SK-N-SH (cell line): ENCODE data around the gene MGST2. TPM values are rescaled to one million over a fixed set of nuclear protein-coding genes. Genes with fewer than 3 reads are reported as not detected.

Source experiments
- CTCF ChIA-PET: fragments of 300-600, 350-600 bp; formaldehyde crosslinking; extraction: SDS; loops from one replicate; lab custom pipeline; 2021; lab: Yijun Ruan, JAX
- POLR2A ChIA-PET: fragments of 350-600 bp; sonication (Branson Sonifier 250); formaldehyde crosslinking; extraction: SDS; loops from one replicate; lab custom pipeline; 2020; ENCODE audit warnings: antibody characterized with exemption, inconsistent platforms; lab: Yijun Ruan, JAX
- DNase-seq: peaks from one replicate; pipeline ENCODE4 v3.0.0; 2012
- H2AFZ ChIP-seq: fragments of 200-600 bp; sonication (generic); 2 replicates; pipeline ENCODE4 v1.8.1; 2016; ENCODE audit warnings: antibody characterized with exemption, mild to moderate bottlenecking, low read depth
- H3F3A ChIP-seq: fragments of 200-600 bp; sonication (generic); replicated peaks from 2 replicates; pipeline ENCODE3; 2016; ENCODE audit warnings: antibody characterized with exemption, mild to moderate bottlenecking; ENCODE audit not compliant: insufficient read depth
- H3K27ac ChIP-seq, 2 experiments: fragments of 200-500 bp in 1 of 2; fragments of 200-600 bp in 1 of 2; sonication (Bioruptor generic) in 1 of 2; sonication (generic), shearing (Covaris generic) in 1 of 2; 2 replicates each; pipeline versions ENCODE4 v1.5.1 to v1.6.1; 2014 to 2016; ENCODE audit warnings: low read depth in 2 of 2, inconsistent platforms in 1 of 2, low read length in 1 of 2, mild to moderate bottlenecking in 1 of 2, mixed read lengths in 1 of 2
- H3K27me3 ChIP-seq: fragments of 200-600 bp; sonication (generic), shearing (Covaris generic); 2 replicates; pipeline ENCODE4 v1.6.1; 2016; ENCODE audit warnings: mixed run types; ENCODE audit not compliant: insufficient read depth
- H3K36me3 ChIP-seq, 2 experiments: fragments of 200-500 bp in 1 of 2; fragments of 200-600 bp in 1 of 2; sonication (Bioruptor generic) in 1 of 2; sonication (generic) in 1 of 2; replicated peaks in 1 of 2; 2 replicates each; pipeline versions ENCODE3 to v1.5.1; 2014 to 2016; ENCODE audit warnings: low read length in 1 of 2, mild to moderate bottlenecking in 1 of 2; ENCODE audit not compliant: insufficient read depth in 2 of 2, control insufficient read depth in 1 of 2
- H3K4me1 ChIP-seq, 2 experiments: fragments of 200-500 bp in 1 of 2; fragments of 200-600 bp in 1 of 2; sonication (Bioruptor generic) in 1 of 2; sonication (generic), shearing (Covaris generic) in 1 of 2; 2 replicates each; pipeline versions ENCODE4 v1.5.1 to v1.6.1; 2014 to 2016; ENCODE audit warnings: low read depth in 1 of 2, low read length in 1 of 2, mixed run types in 1 of 2; ENCODE audit not compliant: insufficient read depth in 2 of 2, control insufficient read depth in 1 of 2
- H3K4me2 ChIP-seq: fragments of 200-600 bp; sonication (generic), shearing (Covaris generic); 2 replicates; pipeline ENCODE4 v1.6.1; 2017; ENCODE audit warnings: mixed run types
- H3K4me3 ChIP-seq, 2 experiments: fragments of 200-500 bp in 1 of 2; fragments of 200-600 bp in 1 of 2; sonication (Bioruptor generic) in 1 of 2; sonication (generic), shearing (Covaris generic) in 1 of 2; 2 replicates each; pipeline versions ENCODE4 v1.5.1 to v1.8.1; 2014 to 2016; ENCODE audit warnings: low read depth in 2 of 2, inconsistent platforms in 1 of 2, low read length in 1 of 2, mild to moderate bottlenecking in 1 of 2, mixed read lengths in 1 of 2, moderate library complexity in 1 of 2
- H3K79me2 ChIP-seq: fragments of 200-600 bp; sonication (generic); 2 replicates; pipeline ENCODE4 v1.8.1; 2017; ENCODE audit warnings: mild to moderate bottlenecking; ENCODE audit not compliant: insufficient read depth
- H3K9ac ChIP-seq: fragments of 200-600 bp; sonication (generic); 2 replicates; pipeline ENCODE4 v1.6.1; 2017; ENCODE audit warnings: mixed run types
- H3K9me2 ChIP-seq: fragments of 200-600 bp; sonication (generic); 2 replicates; pipeline ENCODE4 v1.6.1; 2017; ENCODE audit warnings: mixed run types
- H3K9me3 ChIP-seq: fragments of 200-600 bp; sonication (generic); 2 replicates; pipeline ENCODE4 v1.6.1; 2017; ENCODE audit warnings: mixed run types, mild to moderate bottlenecking, moderate library complexity
- H4K20me1 ChIP-seq: fragments of 200-600 bp; sonication (generic); 2 replicates; pipeline ENCODE4 v1.6.1; 2017; ENCODE audit warnings: mild to moderate bottlenecking, mixed run types; ENCODE audit not compliant: insufficient read depth
- CHD2 ChIP-seq: fragments of 150-350 bp; IDR thresholded peaks from 2 replicates; pipeline ENCODE4 v1.6.1; 2018; ENCODE audit warnings: low read length; ENCODE audit not compliant: partially characterized antibody
- EP300 ChIP-seq, 2 experiments: IDR thresholded peaks; 2 replicates each; pipeline versions ENCODE4 v1.4.0 to v1.6.1; 2012; ENCODE audit warnings: borderline replicate concordance in 1 of 2, low read depth in 1 of 2, low read length in 1 of 2
- EZH2phosphoT487 ChIP-seq: fragments of 200-600 bp; sonication (generic); IDR thresholded peaks from 2 replicates; pipeline ENCODE4 v1.6.1; 2017; ENCODE audit warnings: low read depth, mixed run types, mild to moderate bottlenecking, antibody characterized with exemption, moderate library complexity, borderline replicate concordance
- GABPA ChIP-seq: IDR thresholded peaks from 2 replicates; pipeline ENCODE4 v1.4.0; 2012; ENCODE audit warnings: low read depth, mild to moderate bottlenecking
- IRF3 ChIP-seq: fragments of 150-350 bp; IDR thresholded peaks from 2 replicates; pipeline ENCODE4 v1.6.1; 2016; ENCODE audit warnings: mild to moderate bottlenecking, low read depth, low read length
- PBX3 ChIP-seq: IDR thresholded peaks from 2 replicates; pipeline ENCODE4; 2012
- REST ChIP-seq: IDR thresholded peaks from 2 replicates; pipeline ENCODE4 v1.6.1; 2012; ENCODE audit warnings: mild to moderate bottlenecking, low read depth, low read length, moderate library complexity
- RXRA ChIP-seq: IDR thresholded peaks from 2 replicates; pipeline ENCODE4 v1.4.0; 2012; ENCODE audit warnings: low read depth, mild to moderate bottlenecking, borderline replicate concordance
- TEAD4 ChIP-seq: IDR thresholded peaks from 2 replicates; pipeline ENCODE4 v1.4.0; 2012; ENCODE audit warnings: mild to moderate bottlenecking, borderline replicate concordance; ENCODE audit not compliant: insufficient read depth
- USF2 ChIP-seq: fragments of 150-350 bp; IDR thresholded peaks from 2 replicates; pipeline ENCODE4 v1.6.1; 2017; ENCODE audit warnings: antibody characterized with exemption, low read length, low read depth, borderline replicate concordance
- YY1 ChIP-seq: IDR thresholded peaks from 2 replicates; pipeline ENCODE4 v1.4.0; 2012; ENCODE audit warnings: low read depth, mild to moderate bottlenecking
- WGBS: methylation state at CpG from one replicate; pipeline ENCODE4 v1.1.6; 2017; ENCODE audit warnings: low lambda C conversion rate; 5-methylcytosine and 5-hydroxymethylcytosine counted together
- polyA plus RNA-seq, 3 experiments: library from polyadenylated mRNA; depleted of rRNA; stranded (reverse); fragments of >200 nt; gene quantifications; 2 replicates each; pipeline ENCODE4 v1.2.3, GENCODE V29; 2012

The MGST2 gene
- polyA plus RNA-seq, 1 of the 3 experiments (the other 2 are of a cell fraction) = 26.5 TPM

GRCh38 chr4:139643042-139643895 is 22.4 kb upstream of the MGST2 start (continued):
- TF ChIP-seq USF2 (no peak), YY1 (no peak)

GRCh38 chr4:139645458-139645857 is 20.2 kb upstream of the MGST2 start:
- POLR2A ChIA-PET = no interaction called here

More at GRCh38 chr4:139645458-139645857, 20.2 kb upstream of the MGST2 start:
- DNase-seq = no peak
- no peaks in the 10 kb centered on the region for H4K20me1 ChIP-seq
- 77% methylated on average over 6 of the region's 6 CpGs for WGBS
- H2AFZ ChIP-seq = no peak overlapping the region
- TF ChIP-seq EP300 (IDR thresholded peaks at IDR 0.05; ENCODE audit: borderline replicate concordance in 1 of 2, low read depth in 1 of 2, low read length in 1 of 2) (no peak), TEAD4 (no peak), GABPA (no peak), EZH2phosphoT487 (no peak), REST (no peak), RXRA (no peak), CHD2 (no peak), PBX3 (no peak), IRF3 (no peak)
- no peaks in the 10 kb centered on the region for H3K27me3 ChIP-seq
- H3K9me3 ChIP-seq = no peaks in the 10 kb centered on the region
- no peak overlapping the region for H3K4me3 ChIP-seq
- no peaks in the 10 kb centered on the region for H3K9me2 ChIP-seq
- CTCF ChIA-PET = interaction anchor here (1.7 kb wide), 1 partner anchor 11 kb away, joined by 5 read pairs; no protein-coding TSS in a partner anchor
- H3K4me1 ChIP-seq = no peaks in the 10 kb centered on the region
- H3K4me2 ChIP-seq = no peak overlapping the region
- H3K9ac ChIP-seq = no peak overlapping the region
- H3K36me3 ChIP-seq = no peaks in the 10 kb centered on the region
- H3K79me2 ChIP-seq = no peaks in the 10 kb centered on the region
- H3F3A ChIP-seq = no peaks in the 10 kb centered on the region
- H3K27ac ChIP-seq = no peak overlapping the region
